ENCODE measurements around the gene EFCAB6.

EFCAB6 gene

GRCh38 chr22:43539572-43540528, 272.3 kb downstream of the EFCAB6 start:
- Mint-ChIP-seq H3K4me3 (no peak overlapping the region), H3K9me3 (peaks cover 2% of the 10 kb centered on the region), H3K27ac (no peak overlapping the region), H3K27me3 (ENCODE audit: low read depth) (peaks cover 6% of the 10 kb centered on the region), H3K36me3 (ENCODE audit: low read depth) (peaks cover 19% of the 10 kb centered on the region), H3K4me1 (no peaks in the 10 kb centered on the region)
- TF ChIP-seq, protein P1, sequence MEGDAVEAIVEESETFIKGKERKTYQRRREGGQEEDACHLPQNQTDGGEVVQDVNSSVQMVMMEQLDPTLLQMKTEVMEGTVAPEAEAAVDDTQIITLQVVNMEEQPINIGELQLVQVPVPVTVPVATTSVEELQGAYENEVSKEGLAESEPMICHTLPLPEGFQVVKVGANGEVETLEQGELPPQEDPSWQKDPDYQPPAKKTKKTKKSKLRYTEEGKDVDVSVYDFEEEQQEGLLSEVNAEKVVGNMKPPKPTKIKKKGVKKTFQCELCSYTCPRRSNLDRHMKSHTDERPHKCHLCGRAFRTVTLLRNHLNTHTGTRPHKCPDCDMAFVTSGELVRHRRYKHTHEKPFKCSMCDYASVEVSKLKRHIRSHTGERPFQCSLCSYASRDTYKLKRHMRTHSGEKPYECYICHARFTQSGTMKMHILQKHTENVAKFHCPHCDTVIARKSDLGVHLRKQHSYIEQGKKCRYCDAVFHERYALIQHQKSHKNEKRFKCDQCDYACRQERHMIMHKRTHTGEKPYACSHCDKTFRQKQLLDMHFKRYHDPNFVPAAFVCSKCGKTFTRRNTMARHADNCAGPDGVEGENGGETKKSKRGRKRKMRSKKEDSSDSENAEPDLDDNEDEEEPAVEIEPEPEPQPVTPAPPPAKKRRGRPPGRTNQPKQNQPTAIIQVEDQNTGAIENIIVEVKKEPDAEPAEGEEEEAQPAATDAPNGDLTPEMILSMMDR (IDR thresholded peaks at IDR 0.05; ENCODE audit: unreplicated experiment in 3 of 3), result no peak

GRCh38 chr22:43537019-43537585, 275.0 kb downstream of the EFCAB6 start:
- Mint-ChIP-seq H3K9me3 (peaks cover 2% of the 10 kb centered on the region), H3K36me3 (ENCODE audit: low read depth) (peaks cover 19% of the 10 kb centered on the region), H3K4me3 (no peak overlapping the region), H3K27me3 (ENCODE audit: low read depth) (peaks cover 6% of the 10 kb centered on the region), H3K4me1 (no peaks in the 10 kb centered on the region), H3K27ac (no peak overlapping the region)
- TF ChIP-seq, protein P1 (IDR thresholded peaks at IDR 0.05; ENCODE audit: unreplicated experiment in 3 of 3), result no peak

DNA sequence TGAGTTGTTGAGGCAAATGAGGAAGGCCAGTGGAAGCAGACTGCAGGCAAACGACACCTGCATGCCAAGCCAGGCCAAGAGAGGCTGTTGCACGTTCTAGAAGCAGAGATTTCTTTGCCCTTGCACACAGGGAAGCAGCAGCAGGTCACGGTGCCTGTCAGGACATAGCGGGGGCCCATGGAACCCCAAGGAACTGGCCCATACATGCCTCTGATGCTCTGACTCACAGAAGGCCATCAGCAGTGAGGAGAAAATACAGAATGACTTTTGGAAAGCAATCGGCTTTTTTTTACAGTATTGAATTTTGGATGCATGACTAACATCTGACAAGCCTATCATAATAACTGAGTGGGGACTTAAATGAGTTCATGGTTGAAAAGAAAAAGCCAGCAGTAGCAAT, 276.4 kb downstream of the EFCAB6 start:
- Mint-ChIP-seq H3K36me3 (ENCODE audit: low read depth) (peaks cover 19% of the 10 kb centered on the region), H3K4me3 (no peak overlapping the region), H3K27ac (no peak overlapping the region), H3K27me3 (ENCODE audit: low read depth) (no peaks in the 10 kb centered on the region), H3K9me3 (peaks cover 2% of the 10 kb centered on the region), H3K4me1 (no peaks in the 10 kb centered on the region)
- TF ChIP-seq, protein P1 (IDR thresholded peaks at IDR 0.05; ENCODE audit: unreplicated experiment in 3 of 3), result no peak

- Mint-ChIP-seq H3K27ac (no peak overlapping the region), H3K27me3 (ENCODE audit: low read depth) (no peaks in the 10 kb centered on the region), H3K9me3 (peaks cover 2% of the 10 kb centered on the region), H3K4me1 (no peaks in the 10 kb centered on the region), H3K36me3 (ENCODE audit: low read depth) (peaks cover 19% of the 10 kb centered on the region), H3K4me3 (no peak overlapping the region)
- TF ChIP-seq, protein P1 (IDR thresholded peaks at IDR 0.05; ENCODE audit: unreplicated experiment in 3 of 3), result no peak
These were observed 276.8 kb downstream of the EFCAB6 start for GRCh38 chr22:43535336-43535735.

DNA sequence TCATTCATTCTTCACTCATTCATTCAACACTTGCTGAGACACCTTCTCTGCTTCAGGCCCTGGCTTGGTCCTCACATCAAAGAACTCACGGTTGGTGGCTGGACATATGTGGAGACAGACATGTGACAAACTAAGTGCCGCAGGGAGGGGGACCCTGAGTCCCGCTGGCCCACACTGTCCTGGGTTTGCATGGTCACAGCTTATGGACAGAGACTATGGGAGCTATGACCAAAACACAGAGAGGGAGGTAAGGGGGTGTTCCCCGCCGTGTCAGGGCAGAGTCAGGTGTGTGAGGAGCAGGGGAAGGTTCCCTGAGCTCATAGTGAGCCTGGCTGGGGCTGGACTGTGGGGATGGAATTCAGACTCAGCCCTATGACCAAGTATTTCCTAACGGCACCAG, 277.2 kb downstream of the EFCAB6 start:
- Mint-ChIP-seq H3K9me3 (peaks cover 2% of the 10 kb centered on the region), H3K36me3 (ENCODE audit: low read depth) (peaks cover 19% of the 10 kb centered on the region)
- TF ChIP-seq, protein P1 (IDR thresholded peaks at IDR 0.05; ENCODE audit: unreplicated experiment in 3 of 3), result no peak

More for the DNA sequence above, 277.2 kb downstream of the EFCAB6 start:
- Mint-ChIP-seq H3K27me3 (ENCODE audit: low read depth) (no peaks in the 10 kb centered on the region), H3K27ac (no peak overlapping the region), H3K4me1 (no peaks in the 10 kb centered on the region), H3K4me3 (no peak overlapping the region)
